ENCODE measurements around the gene RAB24.

Gene RAB24

DNA sequence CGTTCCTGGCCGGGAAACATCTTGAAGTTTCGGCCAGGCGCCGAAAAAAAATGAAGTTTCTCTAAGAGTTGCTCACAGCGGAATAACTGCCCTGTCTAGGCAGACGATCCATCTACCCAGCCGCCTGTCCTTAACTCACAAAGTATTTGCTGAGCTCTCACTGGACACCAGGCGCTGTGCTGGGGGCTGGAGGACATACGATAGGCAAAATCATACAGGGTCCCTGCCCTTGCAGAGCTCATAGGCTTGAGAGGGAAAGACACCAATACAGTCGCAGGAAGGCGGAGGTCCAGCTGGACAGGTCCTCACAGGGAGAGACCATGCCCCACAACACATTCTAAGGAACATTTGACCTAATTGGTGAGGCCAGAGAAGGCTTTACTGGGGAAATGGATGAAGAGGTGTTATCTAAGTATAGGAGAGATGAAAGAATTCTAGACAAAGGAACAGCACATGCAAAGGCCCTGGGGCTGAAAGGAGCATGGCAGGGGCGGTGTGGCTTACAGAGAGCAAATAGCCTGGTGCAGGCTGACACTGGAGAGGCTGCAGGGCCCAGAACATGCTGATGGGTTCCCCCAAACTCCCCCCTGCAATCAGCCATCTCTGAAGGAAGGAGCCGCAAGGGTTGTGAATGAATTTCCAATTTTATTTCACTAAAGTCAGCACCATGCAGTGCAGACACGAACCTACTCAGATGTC lies 10.2 kb upstream of the RAB24 start:
- no peak overlapping the region for H3K4me3 ChIP-seq (ENCODE audit: low read length)
- no peaks in the 10 kb centered on the region for H3K9me2 ChIP-seq (replicated peaks; ENCODE audit: control insufficient read depth, low read length)
- peaks cover 27% of the 10 kb centered on the region for H3K79me2 ChIP-seq (ENCODE audit: control insufficient read depth, low read length)
- H3F3A ChIP-seq (ENCODE audit: control insufficient read depth, insufficient read depth): peaks cover 13% of the 10 kb centered on the region; the same call in 1 of the 2 replicates
- H3K9me3 ChIP-seq (ENCODE audit: control insufficient read depth, insufficient read depth, low read length): no peaks in the 10 kb centered on the region
- no peak overlapping the region for H3K27ac ChIP-seq (ENCODE audit: low read depth, low read length)
- peak overlapping the region; percentile 94 for H3K4me2 ChIP-seq (ENCODE audit: low read length)
- no peak for TF ChIP-seq EZH2phosphoT487 (IDR thresholded peaks at IDR 0.05; ENCODE audit: borderline replicate concordance, low read length)
- TF ChIP-seq, protein P1, sequence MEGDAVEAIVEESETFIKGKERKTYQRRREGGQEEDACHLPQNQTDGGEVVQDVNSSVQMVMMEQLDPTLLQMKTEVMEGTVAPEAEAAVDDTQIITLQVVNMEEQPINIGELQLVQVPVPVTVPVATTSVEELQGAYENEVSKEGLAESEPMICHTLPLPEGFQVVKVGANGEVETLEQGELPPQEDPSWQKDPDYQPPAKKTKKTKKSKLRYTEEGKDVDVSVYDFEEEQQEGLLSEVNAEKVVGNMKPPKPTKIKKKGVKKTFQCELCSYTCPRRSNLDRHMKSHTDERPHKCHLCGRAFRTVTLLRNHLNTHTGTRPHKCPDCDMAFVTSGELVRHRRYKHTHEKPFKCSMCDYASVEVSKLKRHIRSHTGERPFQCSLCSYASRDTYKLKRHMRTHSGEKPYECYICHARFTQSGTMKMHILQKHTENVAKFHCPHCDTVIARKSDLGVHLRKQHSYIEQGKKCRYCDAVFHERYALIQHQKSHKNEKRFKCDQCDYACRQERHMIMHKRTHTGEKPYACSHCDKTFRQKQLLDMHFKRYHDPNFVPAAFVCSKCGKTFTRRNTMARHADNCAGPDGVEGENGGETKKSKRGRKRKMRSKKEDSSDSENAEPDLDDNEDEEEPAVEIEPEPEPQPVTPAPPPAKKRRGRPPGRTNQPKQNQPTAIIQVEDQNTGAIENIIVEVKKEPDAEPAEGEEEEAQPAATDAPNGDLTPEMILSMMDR (IDR thresholded peaks at IDR 0.05; ENCODE audit: low read depth, low read length, poor library complexity, severe bottlenecking): no peak
- H3K27me3 ChIP-seq (ENCODE audit: control insufficient read depth, low read length): no peaks in the 10 kb centered on the region
- peaks cover 13% of the 10 kb centered on the region for H4K20me1 ChIP-seq (ENCODE audit: control insufficient read depth, insufficient read depth, low read depth, low read length)
- H3K4me1 ChIP-seq (ENCODE audit: control insufficient read depth, low read length): peaks cover 36% of the 10 kb centered on the region
- H3K36me3 ChIP-seq (ENCODE audit: control insufficient read depth, low read length): peaks cover 29% of the 10 kb centered on the region

DNA sequence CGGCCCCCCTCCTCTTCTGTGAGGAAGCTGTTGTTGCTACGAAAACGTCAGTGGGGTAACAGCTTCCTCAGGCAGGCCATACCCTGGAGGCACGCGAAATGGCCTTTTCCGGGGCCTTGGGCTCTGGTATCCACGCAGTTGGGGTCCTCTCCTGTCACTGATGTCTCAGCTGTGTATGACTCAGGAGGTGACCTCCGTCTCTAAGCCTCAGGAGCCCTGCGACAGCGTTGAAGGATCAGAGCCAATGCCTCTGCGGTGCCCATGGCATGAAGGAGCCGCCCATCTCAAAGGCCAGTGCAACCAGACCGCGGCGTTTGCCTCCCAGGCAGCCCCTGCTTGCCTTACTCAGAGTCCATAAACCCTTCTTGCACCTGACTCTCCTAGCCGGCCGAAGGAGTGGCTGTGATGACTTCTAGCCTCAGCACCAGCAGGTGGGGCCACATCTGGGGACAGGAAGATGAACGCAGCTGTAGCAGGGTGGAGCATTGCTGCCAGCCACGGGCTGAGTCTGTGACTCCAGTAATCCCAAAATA lies 9.2 kb upstream of the RAB24 start:
- Histone ChIP-seq H3K27ac (ENCODE audit: low read depth, low read length) (peak overlapping the region; percentile 84), H3K4me3 (ENCODE audit: low read length) (peak overlapping the region; percentile 83), H3K4me2 (ENCODE audit: low read length) (peak overlapping the region; percentile 94), H3K9me3 (ENCODE audit: control insufficient read depth, insufficient read depth, low read length) (no peaks in the 10 kb centered on the region), H3K4me1 (ENCODE audit: control insufficient read depth, low read length) (peaks cover 46% of the 10 kb centered on the region), H3K79me2 (ENCODE audit: control insufficient read depth, low read length) (peaks cover 33% of the 10 kb centered on the region), H4K20me1 (ENCODE audit: control insufficient read depth, insufficient read depth, low read depth, low read length) (peaks cover 13% of the 10 kb centered on the region), H3K9me2 (replicated peaks; ENCODE audit: control insufficient read depth, low read length) (no peaks in the 10 kb centered on the region), H3K27me3 (ENCODE audit: control insufficient read depth, low read length) (no peaks in the 10 kb centered on the region), H3K36me3 (ENCODE audit: control insufficient read depth, low read length) (peaks cover 38% of the 10 kb centered on the region), H3F3A (ENCODE audit: control insufficient read depth, insufficient read depth) (peaks cover 13% of the 10 kb centered on the region; the same call in 1 of the 2 replicates)
- TF ChIP-seq EZH2phosphoT487 (IDR thresholded peaks at IDR 0.05; ENCODE audit: borderline replicate concordance, low read length): no peak
- TF ChIP-seq, protein P1 (IDR thresholded peaks at IDR 0.05; ENCODE audit: low read depth, low read length, poor library complexity, severe bottlenecking): peak; percentile 55

DNA sequence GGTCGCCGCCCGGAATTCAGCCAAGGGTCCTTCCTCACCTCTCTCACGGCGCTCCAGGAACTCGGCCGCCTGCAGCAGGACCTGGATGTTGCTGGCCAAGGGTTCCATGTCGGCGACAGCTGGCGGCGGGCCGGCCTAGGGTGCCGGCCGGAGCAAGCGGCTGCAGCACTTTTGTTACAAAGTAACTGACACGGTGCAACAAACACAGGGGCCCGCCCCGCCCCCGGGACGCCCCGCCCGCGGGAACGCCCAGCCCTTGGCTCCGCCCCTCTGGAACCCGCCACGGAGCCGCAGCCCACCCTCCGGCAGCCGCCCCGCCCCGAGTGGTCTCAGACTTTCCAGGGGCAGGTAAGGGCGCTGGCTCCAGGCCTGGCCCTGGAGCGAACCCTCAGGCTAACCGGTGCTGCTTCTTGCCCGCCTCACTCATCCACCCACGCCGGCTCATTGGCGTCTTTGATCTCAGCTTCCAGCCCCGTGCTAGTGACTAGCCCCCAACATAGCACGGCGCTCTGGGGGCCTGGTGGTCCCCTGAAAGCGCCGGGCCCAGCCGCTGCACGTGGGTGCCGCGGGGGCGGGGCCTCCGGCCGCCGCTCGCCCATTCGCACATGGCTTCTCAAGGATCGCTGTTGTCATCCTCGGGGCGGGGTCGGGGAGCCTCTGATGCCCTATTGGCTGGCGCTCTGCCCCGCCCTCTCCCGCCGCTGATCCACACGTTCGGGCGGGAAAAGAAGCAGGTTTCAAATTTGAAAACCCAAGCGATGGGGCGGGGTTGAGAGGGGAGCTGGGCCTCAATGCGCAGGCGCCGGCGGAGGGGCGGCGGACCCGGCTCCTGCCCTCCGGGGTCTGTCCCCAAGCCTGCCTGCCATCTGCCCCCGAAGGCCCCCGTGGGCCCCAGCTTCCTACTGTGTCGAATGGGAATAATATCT lies 8.5 kb upstream of the RAB24 start, which contains the start of gene MXD3:
MXD3 (minus strand) TSS at position 176 of the 926 bp plus-strand sequence; CDS start at position 108, 68 bp downstream.
- Histone ChIP-seq H3K4me1 (ENCODE audit: control insufficient read depth, low read length) (peaks cover 53% of the 10 kb centered on the region), H4K20me1 (ENCODE audit: control insufficient read depth, insufficient read depth, low read depth, low read length) (peaks cover 13% of the 10 kb centered on the region), H3K36me3 (ENCODE audit: control insufficient read depth, low read length) (peaks cover 45% of the 10 kb centered on the region), H3F3A (ENCODE audit: control insufficient read depth, insufficient read depth) (peaks cover 14% of the 10 kb centered on the region), H3K4me3 (ENCODE audit: low read length) (peak within 1 kb of the TSS; percentile 83), H3K79me2 (ENCODE audit: control insufficient read depth, low read length) (peaks cover 33% of the 10 kb centered on the region), H3K9me3 (ENCODE audit: control insufficient read depth, insufficient read depth, low read length) (no peaks in the 10 kb centered on the region), H3K27ac (ENCODE audit: low read depth, low read length) (peak within 1 kb of the TSS; percentile 84), H3K9me2 (replicated peaks; ENCODE audit: control insufficient read depth, low read length) (no peaks in the 10 kb centered on the region), H3K27me3 (ENCODE audit: control insufficient read depth, low read length) (no peaks in the 10 kb centered on the region), H3K4me2 (ENCODE audit: low read length) (peak within 1 kb of the TSS; percentile 94)
- TF ChIP-seq, protein P1 (IDR thresholded peaks at IDR 0.05; ENCODE audit: low read depth, low read length, poor library complexity, severe bottlenecking): no peak
- TF ChIP-seq EZH2phosphoT487 (IDR thresholded peaks at IDR 0.05; ENCODE audit: borderline replicate concordance, low read length): no peak
